HG03378 (cell line): Measurements from ENCODE around the gene HOXB2.
"Not testable (repeated sequence)": the region's sequence is repeated elsewhere in the genome, so short reads cannot be mapped to it uniquely, and the experiment has no call there.

Experiments
- ATAC-seq: cut with Tn5 transposase; IDR thresholded peaks from one replicate; pipeline ENCODE4 v1.9.1; 2021; ENCODE audit warnings: mild to moderate bottlenecking, moderate library complexity; ENCODE audit not compliant: unreplicated experiment

The HOXB2 gene

DNA sequence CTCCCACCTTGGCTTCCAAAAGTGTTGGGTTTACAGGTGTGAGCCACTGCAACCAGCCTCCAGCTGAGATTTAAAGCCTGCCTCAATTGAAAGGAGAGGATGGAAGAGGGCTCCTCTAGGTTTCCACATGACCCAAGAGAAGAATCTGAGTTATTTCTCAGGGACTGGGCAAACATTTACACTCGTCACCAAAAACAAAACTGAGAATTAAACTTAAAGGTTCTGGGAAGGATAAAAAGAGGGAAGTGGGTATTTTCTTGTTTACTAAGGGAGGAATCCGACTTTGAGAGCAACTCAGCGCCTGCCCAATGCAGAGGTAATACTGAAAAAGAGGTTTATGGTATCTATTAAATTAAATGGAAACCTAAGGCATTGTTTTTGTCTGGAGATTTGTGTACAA lies 27.4 kb downstream of the HOXB2 start:
- no peak for ATAC-seq

DNA sequence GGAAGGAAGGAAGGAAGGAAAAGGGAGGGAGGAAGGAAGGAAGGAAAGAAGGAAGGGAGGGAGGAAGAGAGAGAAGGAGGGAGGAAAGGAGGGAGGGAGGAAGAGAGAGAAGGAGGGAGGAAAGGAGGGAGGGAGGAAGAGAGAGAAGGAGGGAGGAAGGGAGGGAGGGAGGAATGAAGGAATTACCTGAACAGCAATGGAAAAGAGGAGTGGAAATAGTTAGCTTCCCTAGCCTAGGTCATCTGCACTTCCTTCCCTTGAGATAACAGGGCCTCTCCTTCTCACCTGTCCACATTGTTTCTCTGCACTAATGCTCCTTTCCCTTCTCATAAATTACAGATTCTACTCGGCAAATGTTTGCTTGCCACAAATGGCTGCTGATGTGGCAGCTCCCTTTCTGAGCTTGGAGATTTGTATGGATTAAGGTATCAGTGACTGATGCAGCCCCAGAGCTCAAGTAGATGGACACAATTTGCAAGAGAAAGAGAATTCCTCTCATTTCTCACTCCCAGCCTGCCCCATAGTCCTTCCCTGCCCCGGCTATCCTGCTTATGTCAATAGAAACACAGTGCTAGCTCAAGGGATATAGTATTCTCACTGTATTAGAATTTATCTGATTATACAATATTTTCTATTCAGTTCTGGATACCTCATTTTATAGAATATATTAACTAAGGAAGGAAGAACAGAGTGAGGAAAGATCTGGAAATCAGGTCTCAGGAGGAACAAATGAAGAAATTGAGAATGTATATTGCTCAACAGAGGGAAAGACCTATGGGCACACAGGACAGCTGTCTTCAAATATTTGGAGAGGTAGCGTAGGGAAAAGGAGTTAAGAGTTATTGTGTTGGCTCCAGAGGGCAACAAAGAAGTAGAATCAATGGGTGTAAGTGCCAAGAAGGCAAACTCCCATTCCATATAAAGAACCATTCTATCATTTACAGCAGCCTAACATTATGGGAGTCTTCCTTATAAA lies 28.7 kb downstream of the HOXB2 start:
- no peak for ATAC-seq

DNA sequence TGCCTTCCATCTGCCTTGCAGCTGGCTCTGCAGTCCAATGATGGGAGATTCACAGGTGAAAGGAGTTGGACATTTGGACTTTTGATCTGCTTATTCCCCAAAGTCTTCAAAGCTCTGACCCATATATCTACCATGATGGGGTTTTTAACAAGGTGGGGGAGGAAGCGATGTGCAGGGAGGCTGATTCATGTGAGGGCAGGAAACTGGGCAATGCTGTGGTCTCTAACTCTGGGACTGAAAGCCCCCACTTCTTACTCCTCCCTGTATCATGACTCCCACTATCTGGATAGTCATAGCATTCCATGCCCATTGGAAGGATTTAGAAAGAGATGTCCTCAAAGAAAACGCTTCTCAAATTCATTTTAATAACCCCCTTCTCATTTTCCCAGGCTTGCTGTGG lies 30.4 kb downstream of the HOXB2 start:
- no peak for ATAC-seq

- no peak for ATAC-seq
Measured at GRCh38 chr17:48513666-48514455, 31.0 kb downstream of the HOXB2 start.

DNA sequence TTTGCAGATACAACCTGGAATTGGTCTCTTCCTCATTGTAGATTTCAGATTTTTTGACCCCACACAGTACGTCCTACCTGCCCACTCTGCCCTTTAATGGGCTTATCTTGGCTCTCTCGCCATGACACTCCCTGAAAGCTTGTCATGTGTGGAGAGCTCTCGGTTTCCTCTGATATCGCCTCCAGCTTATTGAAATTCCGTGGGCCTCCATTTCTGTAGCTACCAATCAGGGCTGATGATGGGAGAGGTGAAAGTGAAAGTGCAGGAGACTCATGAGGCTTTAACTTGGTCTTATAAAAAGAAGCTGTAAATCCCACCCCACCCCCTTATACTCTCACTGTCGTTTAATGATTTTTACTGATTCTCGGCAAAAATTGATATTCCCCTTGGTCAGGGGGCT lies 31.8 kb downstream of the HOXB2 start:
- ATAC-seq: no peak

- ATAC-seq: peak; percentile 46
Measured at GRCh38 chr17:48510761-48511604, 33.9 kb downstream of the HOXB2 start.

GRCh38 chr17:48510381-48510760 lies 34.5 kb downstream of the HOXB2 start:
- ATAC-seq: no peak

DNA sequence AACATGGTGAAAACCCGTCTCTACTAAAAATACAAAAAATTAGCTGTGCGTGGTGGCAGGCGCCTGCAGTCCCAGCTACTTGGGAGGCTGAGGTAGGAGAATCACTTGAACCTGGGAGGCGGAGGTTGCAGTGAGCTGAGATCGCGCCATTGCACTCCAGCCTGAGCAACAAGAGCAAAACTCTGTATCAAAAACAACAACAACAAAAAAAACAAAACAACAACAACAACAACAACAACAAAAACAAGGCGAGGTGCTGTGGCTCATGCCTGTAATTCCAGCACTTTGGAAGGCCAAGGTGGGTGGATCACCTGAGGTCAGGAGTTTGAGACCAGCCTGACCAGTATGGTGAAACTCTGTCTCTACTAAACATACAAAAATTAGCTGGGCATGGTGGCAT lies 35.2 kb downstream of the HOXB2 start:
- ATAC-seq: not testable (repeated sequence)

- ATAC-seq: no peak
Measured at GRCh38 chr17:48506246-48506645, 38.7 kb downstream of the HOXB2 start.

- peak; percentile 78 for ATAC-seq
Measured at GRCh38 chr17:48505788-48506187, 39.1 kb downstream of the HOXB2 start.

- no peak for ATAC-seq
Measured at GRCh38 chr17:48504953-48505352, 40.0 kb downstream of the HOXB2 start.

GRCh38 chr17:48503747-48504146 lies 41.2 kb downstream of the HOXB2 start:
- ATAC-seq: no peak

DNA sequence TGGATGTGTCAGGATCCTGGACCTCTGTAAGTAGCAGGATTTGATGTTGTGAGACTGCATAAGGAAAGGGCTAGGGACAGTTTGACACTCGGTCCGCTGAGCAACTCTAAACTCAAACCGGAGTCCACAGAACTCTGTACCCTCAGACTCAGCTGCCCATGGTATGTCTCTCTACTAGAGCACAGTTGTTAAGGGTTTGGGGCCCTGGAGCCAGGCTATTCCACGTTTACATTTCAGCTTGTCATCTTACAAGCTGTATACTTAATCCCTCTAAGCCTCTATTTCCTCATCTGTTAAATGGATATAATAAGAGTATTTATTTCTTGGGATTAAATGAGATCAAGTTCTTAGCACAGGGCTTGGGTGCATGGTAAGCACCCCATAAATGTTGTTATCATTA lies 42.0 kb downstream of the HOXB2 start:
- no peak for ATAC-seq

DNA sequence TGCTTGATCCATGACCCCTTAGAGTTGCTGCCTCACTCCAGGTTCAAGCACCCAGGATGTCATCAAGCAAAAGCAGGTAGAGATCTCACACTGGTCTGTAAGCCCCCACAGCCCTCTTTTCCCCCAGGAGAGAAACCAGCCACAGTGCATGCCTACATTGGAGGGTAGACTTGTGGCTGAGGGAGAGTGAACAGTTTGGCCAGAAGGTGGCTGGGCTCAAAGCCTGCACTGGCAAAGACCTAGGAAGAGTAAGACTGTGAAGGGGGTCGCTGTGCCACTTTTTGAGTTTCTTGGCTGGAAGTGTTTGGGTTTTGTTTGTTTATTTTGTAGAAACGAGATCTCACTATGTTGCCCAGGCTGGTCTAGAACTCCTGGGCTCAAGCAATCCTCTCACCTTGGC lies 42.6 kb downstream of the HOXB2 start:
- no peak for ATAC-seq

- ATAC-seq: no peak
Measured at GRCh38 chr17:48500435-48501426, 44.2 kb downstream of the HOXB2 start.

GRCh38 chr17:48499735-48500434 lies 45.0 kb downstream of the HOXB2 start:
- no peak for ATAC-seq

- ATAC-seq: no peak
Measured at GRCh38 chr17:48499248-48499647, 45.7 kb downstream of the HOXB2 start.

DNA sequence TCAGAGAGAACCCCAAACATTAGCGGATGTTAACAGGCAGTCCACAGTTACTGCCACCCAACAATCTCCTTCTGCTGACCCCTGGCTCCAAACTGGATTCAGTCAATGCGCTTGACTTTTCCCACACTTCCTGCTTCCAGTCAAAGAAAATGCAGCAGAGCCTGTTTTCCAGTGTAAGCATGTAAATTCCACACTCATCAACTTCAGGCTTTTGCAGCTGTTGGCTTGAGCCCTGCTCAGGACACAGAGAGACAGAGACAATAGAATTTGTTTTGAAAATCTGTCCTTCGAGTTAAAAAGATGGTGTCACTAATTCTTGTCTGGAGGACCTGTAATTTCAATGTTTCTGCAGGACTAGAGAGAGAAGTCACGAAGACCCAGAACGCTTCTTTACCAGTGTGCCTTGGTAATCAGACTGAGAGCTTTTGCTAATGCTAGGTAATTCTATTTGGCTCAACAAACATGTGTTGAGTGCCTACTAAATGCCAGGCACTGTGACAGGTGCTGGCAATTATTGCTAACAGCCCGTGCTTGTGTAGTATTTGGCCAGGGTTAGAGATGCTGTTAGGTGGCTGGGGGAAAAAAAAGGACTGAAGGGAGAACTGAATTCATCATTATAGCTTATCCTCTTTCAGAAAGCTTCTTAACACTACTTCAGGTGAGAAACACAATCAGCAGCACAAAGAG lies 46.6 kb downstream of the HOXB2 start:
- ATAC-seq: no peak

DNA sequence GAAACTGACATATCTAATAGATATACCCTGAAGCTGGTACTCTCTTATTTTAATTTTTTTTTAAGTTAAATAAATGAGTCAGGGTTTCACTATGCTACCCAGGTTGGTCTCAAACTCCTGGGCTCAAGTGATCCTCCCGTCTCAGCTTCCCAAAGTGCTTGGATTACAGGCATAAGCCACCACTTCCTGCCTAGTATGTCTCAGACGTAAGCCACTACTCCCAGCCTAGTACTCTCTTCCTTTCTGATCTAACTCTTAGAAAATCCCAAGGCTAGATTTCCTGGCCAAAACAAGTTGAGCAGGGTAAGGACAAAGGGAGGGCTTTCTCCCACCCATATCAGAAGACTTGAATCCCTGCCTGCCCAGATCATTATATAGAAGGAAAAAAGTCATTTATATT lies 47.8 kb downstream of the HOXB2 start:
- ATAC-seq: no peak
